ENCODE results near the gene PGBD1. TPM values are rescaled to one million over a fixed set of nuclear protein-coding genes. Genes with fewer than 3 reads are reported as not detected.

PGBD1 gene
- total RNA-seq, result 2.0 and 8.2 TPM in 2 replicates

GRCh38 chr6:28281288-28282064, at the start of gene PGBD1:
TSS of gene PGBD1 (plus strand) at chr6:28281572. CDS start at chr6:28283814, 2,242 bp downstream.

GRCh38 chr6:28252009-28252975, 29.1 kb upstream of the PGBD1 start, which contains the start of gene ZKSCAN4:
TSS of gene ZKSCAN4 (minus strand) at chr6:28252269. CDS start at chr6:28251980, 289 bp downstream.

GRCh38 chr6:28258877-28259777, 22.2 kb upstream of the PGBD1 start, which contains the start of gene NKAPL:
TSS of gene NKAPL (plus strand) at chr6:28259297. CDS start at chr6:28259372, 75 bp downstream.

GRCh38 chr6:28266962-28267694, 14.2 kb upstream of the PGBD1 start, which contains the start of gene ZSCAN26:
TSS of gene ZSCAN26 (plus strand) at chr6:28267143. CDS start at chr6:28271920, 4,777 bp downstream.

GRCh38 chr6:28335564-28336283, 54.4 kb downstream of the PGBD1 start, which contains the start of gene ZSCAN31:
TSS of gene ZSCAN31 (minus strand) at chr6:28336148. CDS start at chr6:28329683, 6,465 bp downstream.

GRCh38 chr6:28349892-28350737, 68.7 kb downstream of the PGBD1 start, which contains the start of gene ZKSCAN3:
TSS of gene ZKSCAN3 (plus strand) at chr6:28349947. CDS start at chr6:28359587, 9,640 bp downstream.

Small RNA genes within 50 kb of the gene (small RNA-seq; reads per million reads assigned to genes)
- gene AL021997.1 (ENCODE audit: low replicate concordance), result not detected
- gene AL021997.2 (ENCODE audit: low replicate concordance), result not detected

Other genes with a start within 250 kb of the PGBD1 start
- gene ZNF165, start 201.0 kb upstream of the PGBD1 start, total RNA-seq, result 0.22 and 0.29 TPM in 2 replicates
- 1.7 and 2.2 TPM in 2 replicates for gene ZSCAN16, start 157.0 kb upstream of the PGBD1 start, total RNA-seq
- 14.7 and 19.9 TPM in 2 replicates for gene ZKSCAN8, start 139.7 kb upstream of the PGBD1 start, total RNA-seq
- 7.9 and 14.0 TPM in 2 replicates for gene ZSCAN9, start 56.3 kb upstream of the PGBD1 start, total RNA-seq
- gene ZKSCAN4, start 29.3 kb upstream of the PGBD1 start, total RNA-seq, result 3.1 and 4.2 TPM in 2 replicates
- 1.1 and 1.5 TPM in 2 replicates for gene NKAPL, start 22.3 kb upstream of the PGBD1 start, total RNA-seq
- gene ZSCAN26, start 14.4 kb upstream of the PGBD1 start, total RNA-seq, result 8.8 and 10.9 TPM in 2 replicates
- 2.0 and 3.7 TPM in 2 replicates for gene ZSCAN31, start 54.6 kb downstream of the PGBD1 start, total RNA-seq
- 3.3 and 3.9 TPM in 2 replicates for gene ZKSCAN3, start 68.4 kb downstream of the PGBD1 start, total RNA-seq
- 5.5 and 7.4 TPM in 2 replicates for gene ZSCAN12, start 118.2 kb downstream of the PGBD1 start, total RNA-seq
- gene ZSCAN23, start 161.9 kb downstream of the PGBD1 start, total RNA-seq, result 0.57 and 0.88 TPM in 2 replicates
- gene GPX6, start 234.2 kb downstream of the PGBD1 start, total RNA-seq, result not detected in 2 replicates
- gene GPX5, start 244.3 kb downstream of the PGBD1 start, total RNA-seq, result not detected in 2 replicates

All from placental pericyte (primary cell).